GM18870 (cell line): Measurements from ENCODE around the gene RNF157.

Experiments
- ATAC-seq: cut with Tn5 transposase; IDR thresholded peaks from one replicate; pipeline ENCODE4 v1.9.1; 2021; ENCODE audit warnings: moderate library complexity; ENCODE audit not compliant: unreplicated experiment

Gene RNF157

GRCh38 chr17:76145231-76146052 lies 94.9 kb downstream of the RNF157 start:
- no peak for ATAC-seq

- no peak for ATAC-seq
Observed at GRCh38 chr17:76142585-76143041, 97.7 kb downstream of the RNF157 start.

GRCh38 chr17:76142039-76142584 lies 98.2 kb downstream of the RNF157 start:
- no peak for ATAC-seq

GRCh38 chr17:76141212-76142038 lies 98.9 kb downstream of the RNF157 start, which contains the start of gene FOXJ1:
FOXJ1 (minus strand) TSS chr17:76141245; CDS start chr17:76140395, 850 bp downstream.
- ATAC-seq: no peak

- no peak for ATAC-seq
Observed at GRCh38 chr17:76140661-76141211, 99.6 kb downstream of the RNF157 start.

- ATAC-seq: no peak
Observed at GRCh38 chr17:76139801-76140660, 100.3 kb downstream of the RNF157 start.

GRCh38 chr17:76138896-76139752 lies 101.2 kb downstream of the RNF157 start:
- no peak for ATAC-seq

- no peak for ATAC-seq
Observed at GRCh38 chr17:76138234-76138895, 101.9 kb downstream of the RNF157 start.

GRCh38 chr17:76137351-76138233 lies 102.7 kb downstream of the RNF157 start:
- no peak for ATAC-seq

- ATAC-seq: no peak
Observed at GRCh38 chr17:76137001-76137350, 103.3 kb downstream of the RNF157 start.

GRCh38 chr17:76136276-76137000 lies 103.9 kb downstream of the RNF157 start:
- ATAC-seq: no peak

GRCh38 chr17:76135810-76136188 lies 104.5 kb downstream of the RNF157 start:
- no peak for ATAC-seq

GRCh38 chr17:76134911-76135809 lies 105.1 kb downstream of the RNF157 start:
- ATAC-seq: no peak

GRCh38 chr17:76132574-76133338 lies 107.5 kb downstream of the RNF157 start:
- no peak for ATAC-seq
